HCT116 (cell line): ENCODE results near the gene GGA1. TPM values are rescaled to one million over a fixed set of nuclear protein-coding genes. Genes with fewer than 3 reads are reported as not detected.
A peak's percentile ranks its signal among the peaks of the same experiment; 100 is the strongest.

ENCODE experiments used
- ATAC-seq: fragments of 200-7000 bp; cut with Tn5 transposase; 2 replicates; pipeline ENCODE4 v1.9.1; 2020; ENCODE audit warnings: mild to moderate bottlenecking, moderate library complexity
- BruUV-seq: library from RNA; stranded (reverse); fragments of 400-500 nt; replicated peaks from 2 replicates; lab custom pipeline; 2021; lab: Mats Ljungman, UMichigan
- CTCF ChIA-PET: fragments of 300-600 bp; sonication (Branson Sonifier 250); formaldehyde crosslinking; loops from one replicate; lab custom pipeline; 2021; ENCODE audit warnings: antibody characterized with exemption; lab: Charles Lee
- POLR2A ChIA-PET: fragments of 300-600, 350-600 bp; sonication (Branson Sonifier 250); formaldehyde crosslinking; loops from one replicate; lab custom pipeline; 2021; ENCODE audit warnings: antibody characterized with exemption; lab: Charles Lee
- RAD21 ChIA-PET, 2 experiments: fragments of 300-600 bp; sonication (Branson Sonifier 250); formaldehyde crosslinking; loops; one replicate each; lab custom pipeline; 2023; ENCODE audit warnings: low total read pairs in 2 of 2; ENCODE audit not compliant: uncharacterized antibody in 2 of 2, unreplicated experiment in 2 of 2, low non-redundant PET in 1 of 2; lab: Charles Lee
- DNase-seq: peaks from one replicate; pipeline ENCODE4 v3.0.0-alpha.2; 2010; ENCODE audit warnings: low read depth, low spot score
- H2AFZ ChIP-seq: fragments of 200-600 bp; shearing (Covaris generic), sonication (generic); 2 replicates; pipeline ENCODE4 v1.6.1; 2017; ENCODE audit warnings: low read depth, mixed run types, mixed read lengths, antibody characterized with exemption, low read length; ENCODE audit not compliant: poor library complexity, severe bottlenecking
- H3K27ac ChIP-seq: 2 replicates; pipeline ENCODE4 v1.5.1; 2012; ENCODE audit warnings: low read depth, low read length
- H3K27me3 ChIP-seq: fragments of 200-600 bp; sonication (generic); 2 replicates; pipeline ENCODE4 v1.6.1; 2016; ENCODE audit warnings: mixed run types, low read length, mixed read lengths; ENCODE audit not compliant: insufficient read depth
- H3K36me3 ChIP-seq, 2 experiments: fragments of 200-500 bp in 1 of 2; fragments of 200-600 bp in 1 of 2; sonication (Bioruptor generic) in 1 of 2; sonication (generic) in 1 of 2; 2 replicates each; pipeline versions ENCODE4 v1.5.1 to v1.6.1; 2014 to 2016; ENCODE audit warnings: low read length in 2 of 2, inconsistent platforms in 1 of 2, mixed read lengths in 1 of 2, mixed run types in 1 of 2; ENCODE audit not compliant: insufficient read depth in 2 of 2, control insufficient read depth in 1 of 2
- H3K4me1 ChIP-seq, 2 experiments: fragments of 200-600 bp in 1 of 2; sonication (generic) in 1 of 2; 2 replicates each; pipeline versions ENCODE4 v1.5.1 to v1.6.1; 2012 to 2017; ENCODE audit warnings: low read length in 2 of 2, inconsistent platforms in 1 of 2, mild to moderate bottlenecking in 1 of 2, mixed read lengths in 1 of 2, mixed run types in 1 of 2, moderate library complexity in 1 of 2; ENCODE audit not compliant: insufficient read depth in 2 of 2, control insufficient read depth in 1 of 2
- H3K4me2 ChIP-seq: fragments of 200-600 bp; sonication (generic); 2 replicates; pipeline ENCODE4 v1.6.1; 2017; ENCODE audit warnings: mixed run types, low read length, mixed read lengths
- H3K4me3 ChIP-seq, 2 experiments: fragments of 200-600 bp in 1 of 2; sonication (generic) in 1 of 2; replicated peaks in 1 of 2; 2 replicates each; pipeline ENCODE4 v1.5.1; 2011 to 2016; ENCODE audit warnings: low read length in 2 of 2, control low read depth in 1 of 2, low read depth in 1 of 2, mild to moderate bottlenecking in 1 of 2, mixed read lengths in 1 of 2, mixed run types in 1 of 2
- H3K79me2 ChIP-seq: fragments of 200-600 bp; sonication (generic); 2 replicates; pipeline ENCODE4 v1.6.1; 2017; ENCODE audit warnings: mild to moderate bottlenecking, mixed run types, low read length, moderate library complexity, mixed read lengths; ENCODE audit not compliant: insufficient read depth
- H3K9ac ChIP-seq: fragments of 200-600 bp; sonication (generic); 2 replicates; pipeline ENCODE4 v1.6.1; 2016; ENCODE audit warnings: low read length, mixed read lengths
- H3K9me2 ChIP-seq: fragments of 200-600 bp; sonication (generic), shearing (Covaris generic); 2 replicates; pipeline ENCODE4 v1.6.1; 2017; ENCODE audit warnings: mixed run types, mild to moderate bottlenecking, moderate library complexity; ENCODE audit not compliant: insufficient read depth
- H3K9me3 ChIP-seq, 2 experiments: fragments of 200-500 bp in 1 of 2; fragments of 200-600 bp in 1 of 2; sonication (Bioruptor generic) in 1 of 2; sonication (generic) in 1 of 2; 2 replicates each; pipeline ENCODE4 v1.6.1; 2014 to 2017; ENCODE audit warnings: low read length in 2 of 2, mixed read lengths in 2 of 2, inconsistent platforms in 1 of 2, low read depth in 1 of 2, mild to moderate bottlenecking in 1 of 2, mixed run types in 1 of 2, moderate library complexity in 1 of 2; ENCODE audit not compliant: control insufficient read depth in 1 of 2, insufficient read depth in 1 of 2
- H4K20me1 ChIP-seq: fragments of 200-600 bp; sonication (generic), shearing (Covaris generic); 2 replicates; pipeline ENCODE4 v1.6.1; 2017; ENCODE audit warnings: mixed run types, mild to moderate bottlenecking, moderate library complexity; ENCODE audit not compliant: insufficient read depth
- CTCF ChIP-seq, 3 experiments: fragments of 200-600 bp in 1 of 3; sonication (generic) in 1 of 3; IDR thresholded peaks in 2 of 3; conservative IDR thresholded peaks in 1 of 3; 2 replicates each; pipeline ENCODE4 v1.5.1; 2012 to 2017; ENCODE audit warnings: low read depth in 2 of 3, low read length in 2 of 3, antibody characterized with exemption in 1 of 3, borderline replicate concordance in 1 of 3, control low read depth in 1 of 3, mild to moderate bottlenecking in 1 of 3, mixed read lengths in 1 of 3, mixed run types in 1 of 3, moderate library complexity in 1 of 3; ENCODE audit not compliant: insufficient read depth in 1 of 3
- FOSL1 ChIP-seq: IDR thresholded peaks from 2 replicates; pipeline ENCODE4 v1.6.1; 2012; ENCODE audit warnings: low read depth
- POLR2A ChIP-seq: IDR thresholded peaks from 2 replicates; pipeline ENCODE4 v1.7.0; 2011; ENCODE audit warnings: borderline replicate concordance; ENCODE audit not compliant: insufficient read depth, insufficient read length; ENCODE audit errors: extremely low read depth
- REST ChIP-seq: IDR thresholded peaks from 2 replicates; pipeline ENCODE4 v1.6.1; 2012; ENCODE audit warnings: low read depth
- TCF7L2 ChIP-seq: IDR thresholded peaks from 2 replicates; pipeline ENCODE4 v1.7.0; 2011; ENCODE audit warnings: borderline replicate concordance, inconsistent platforms; ENCODE audit not compliant: insufficient read depth, insufficient read length; ENCODE audit errors: extremely low read depth
- YY1 ChIP-seq: IDR thresholded peaks from 2 replicates; pipeline ENCODE4 v1.6.1; 2011; ENCODE audit warnings: low read length, low read depth, moderate library complexity, mild to moderate bottlenecking; ENCODE audit not compliant: insufficient replicate concordance; ENCODE audit errors: extremely low read depth
- ZNF274 ChIP-seq: fragments of 200-500 bp; sonication (Bioruptor generic); IDR thresholded peaks from 2 replicates; pipeline ENCODE4 v1.6.1; 2014; ENCODE audit warnings: mild to moderate bottlenecking, low read depth, low read length, inconsistent platforms
- intact Hi-C: fragments of 100-400 bp; cut with micrococcal nuclease; formaldehyde crosslinking; loops from 2 replicates; pipeline ENCODE4 v1.10.0; 2022
- total RNA-seq: library from RNA; stranded (reverse); gene quantifications from one replicate; pipeline ENCODE4 v1.2.1, GENCODE V29; 2021; ENCODE audit not compliant: unreplicated experiment

Gene GGA1
- total RNA-seq, 1 experiment from 2014 or later, result 89.8 TPM

GRCh38 chr22:37607010-37607934 is 1.4 kb upstream of the GGA1 start (continued):
- peak; percentile 91 to 98 (median 96) for TF ChIP-seq CTCF (IDR thresholded peaks at IDR 0.05 in 2 of 3, conservative IDR thresholded peaks at IDR 0.05 in 1 of 3; ENCODE audit: borderline replicate concordance in 1 of 3, insufficient read depth in 1 of 3, low read depth in 2 of 3, low read length in 2 of 3)

GRCh38 chr22:37607935-37608476 is 628 bp upstream of the GGA1 start:
- ChIA-PET CTCF (interaction anchor here (0.7 to 4.8 kb wide), 10 partner anchors 15 to 74 kb away, joined by 4 to 74 read pairs (median 7); partner anchors contain the start of genes LGALS1 and PDXP), POLR2A (interaction anchor here (0.6 to 3.1 kb wide), 21 partner anchors 9 to 516 kb away, joined by 3 to 38 read pairs (median 3); partner anchors contain the start of genes ANKRD54, GCAT, LGALS1 and NOL12), RAD21 (interaction anchor here (0.5 to 1.6 kb wide), 7 partner anchors 12 to 291 kb away, joined by 3 to 5 read pairs (median 3); partner anchors contain the start of gene PDXP (in 1 of the 2))
- peaks cover 30% of the 10 kb centered on the region for H3K79me2 ChIP-seq
- TSS peak; percentile 87 for BruUV-seq
- H3K9me3 ChIP-seq, result no peaks in the 10 kb centered on the region
- H3K27ac ChIP-seq, result peak overlapping the region; percentile 100
- TF ChIP-seq TCF7L2 (no peak), ZNF274 (no peak), POLR2A (peak; percentile 71), REST (no peak), YY1 (no peak), FOSL1 (no peak)
- no peaks in the 10 kb centered on the region for H3K36me3 ChIP-seq
- intact Hi-C loops, result loop anchor here (1.0 to 5.0 kb wide), 3 partner anchors 16 to 199 kb away; partner anchors contain the start of gene GCAT
- no peaks in the 10 kb centered on the region for H3K9me2 ChIP-seq
- peak; percentile 4 for ATAC-seq
- no peak overlapping the region for H2AFZ ChIP-seq
- DNase-seq, result no peak
- H3K9ac ChIP-seq, result peak overlapping the region; percentile 91
- no peaks in the 10 kb centered on the region for H3K27me3 ChIP-seq
- H4K20me1 ChIP-seq, result no peaks in the 10 kb centered on the region
- H3K4me3 ChIP-seq, result peak overlapping the region; percentile 82 to 93
- H3K4me1 ChIP-seq, result peaks cover 36 to 55% of the 10 kb centered on the region in 2 experiments
- peak overlapping the region; percentile 91 for H3K4me2 ChIP-seq
